HG02938 (cell line): Measurements from ENCODE around the gene SST.

Experiments used
- ATAC-seq: cut with Tn5 transposase; IDR thresholded peaks from one replicate; pipeline ENCODE4 v1.9.1; 2021; ENCODE audit warnings: mild to moderate bottlenecking, moderate library complexity; ENCODE audit not compliant: unreplicated experiment

SST gene

GRCh38 chr3:187669675-187670504, at the start of gene SST:
Gene SST (minus strand): TSS chr3:187670394. CDS start chr3:187670291, 103 bp downstream.
- no peak for ATAC-seq

- ATAC-seq, result no peak
Observed at GRCh38 chr3:187719628-187720336, 49.6 kb upstream of the SST start.

GRCh38 chr3:187718802-187719201, 48.6 kb upstream of the SST start:
- no peak for ATAC-seq

- no peak for ATAC-seq
Observed at GRCh38 chr3:187717572-187717971, 47.4 kb upstream of the SST start.

- peak; percentile 85 for ATAC-seq
Observed at GRCh38 chr3:187714404-187714979, 44.3 kb upstream of the SST start.

GRCh38 chr3:187713504-187713903, 43.3 kb upstream of the SST start:
- peak; percentile 53 for ATAC-seq

- ATAC-seq, result no peak
Observed at GRCh38 chr3:187709155-187709554, 39.0 kb upstream of the SST start.

- ATAC-seq, result no peak
Observed at GRCh38 chr3:187708696-187709095, 38.5 kb upstream of the SST start.

GRCh38 chr3:187706971-187707370, 36.8 kb upstream of the SST start:
- no peak for ATAC-seq

GRCh38 chr3:187705164-187705563, 35.0 kb upstream of the SST start:
- no peak for ATAC-seq

- ATAC-seq, result no peak
Observed at GRCh38 chr3:187702507-187703033, 32.4 kb upstream of the SST start, which contains the start of gene RTP2. Gene RTP2 (minus strand): TSS chr3:187702557. CDS start chr3:187702128, 429 bp downstream.

- no peak for ATAC-seq
Observed at GRCh38 chr3:187700249-187700648, 30.1 kb upstream of the SST start.

GRCh38 chr3:187698499-187699399, 28.6 kb upstream of the SST start:
- ATAC-seq, result no peak

GRCh38 chr3:187696021-187696420, 25.8 kb upstream of the SST start:
- no peak for ATAC-seq

- no peak for ATAC-seq
Observed at GRCh38 chr3:187695449-187695848, 25.3 kb upstream of the SST start.

GRCh38 chr3:187694801-187695200, 24.6 kb upstream of the SST start:
- no peak for ATAC-seq

- no peak for ATAC-seq
Observed at GRCh38 chr3:187693431-187693830, 23.2 kb upstream of the SST start.

- no peak for ATAC-seq
Observed at GRCh38 chr3:187689984-187690383, 19.8 kb upstream of the SST start.

GRCh38 chr3:187686621-187687273, 16.6 kb upstream of the SST start:
- no peak for ATAC-seq

GRCh38 chr3:187685948-187686347, 15.8 kb upstream of the SST start:
- ATAC-seq, result no peak
